Mesendoderm (in vitro differentiated cells): ENCODE results near the gene CEP112.

ENCODE experiments used
- DNase-seq: peaks from one replicate; pipeline ENCODE4 v3.0.0; 2013
- H2AK5ac ChIP-seq: 2 replicates; pipeline ENCODE4 v1.6.1; 2013; ENCODE audit warnings: low read length, inconsistent platforms
- H2BK120ac ChIP-seq: 2 replicates; pipeline ENCODE4 v1.6.1; 2013; ENCODE audit warnings: low read depth, mild to moderate bottlenecking, low read length, moderate library complexity, mixed read lengths
- H2BK15ac ChIP-seq: replicated peaks from 2 replicates; pipeline ENCODE4 v1.6.1; 2013; ENCODE audit warnings: low read depth, mild to moderate bottlenecking, moderate library complexity
- H2BK5ac ChIP-seq: 2 replicates; pipeline ENCODE4 v1.6.1; 2013; ENCODE audit warnings: low read length, inconsistent platforms
- H3K18ac ChIP-seq: 2 replicates; pipeline ENCODE4 v1.6.1; 2013; ENCODE audit warnings: mild to moderate bottlenecking, low read length, mixed read lengths
- H3K23ac ChIP-seq: one replicate; pipeline ENCODE4 v1.6.1; 2013; ENCODE audit warnings: low read length
- H3K27ac ChIP-seq: 2 replicates; pipeline ENCODE4 v1.5.1; 2013; ENCODE audit warnings: low read depth, mild to moderate bottlenecking, inconsistent platforms, low read length, moderate library complexity
- H3K27me3 ChIP-seq: 2 replicates; pipeline ENCODE4 v1.6.1; 2013; ENCODE audit warnings: low read length, control low read depth, mild to moderate bottlenecking, inconsistent platforms; ENCODE audit not compliant: insufficient read depth, poor library complexity
- H3K36me3 ChIP-seq: 2 replicates; pipeline ENCODE4 v1.6.1; 2013; ENCODE audit warnings: low read length, inconsistent platforms; ENCODE audit not compliant: control insufficient read depth, insufficient read depth
- H3K4ac ChIP-seq: one replicate; pipeline ENCODE4 v1.6.1; 2013; ENCODE audit warnings: low read depth, mild to moderate bottlenecking, low read length, moderate library complexity
- H3K4me1 ChIP-seq: 2 replicates; pipeline ENCODE4 v1.6.1; 2013; ENCODE audit warnings: low read depth, low read length, inconsistent platforms; ENCODE audit not compliant: control insufficient read depth
- H3K4me2 ChIP-seq: 2 replicates; pipeline ENCODE4 v1.6.1; 2013; ENCODE audit warnings: low read length
- H3K4me3 ChIP-seq: 2 replicates; pipeline ENCODE4 v1.5.1; 2013; ENCODE audit warnings: mild to moderate bottlenecking, low read length
- H3K56ac ChIP-seq: one replicate; pipeline ENCODE4 v1.6.1; 2013; ENCODE audit warnings: low read length
- H3K79me1 ChIP-seq: 2 replicates; pipeline ENCODE4 v1.6.1; 2013; ENCODE audit warnings: low read length, inconsistent platforms
- H3K79me2 ChIP-seq: 2 replicates; pipeline ENCODE4 v1.6.1; 2013; ENCODE audit warnings: mild to moderate bottlenecking, low read length; ENCODE audit not compliant: control insufficient read depth, insufficient read depth
- H3K9ac ChIP-seq: 2 replicates; pipeline ENCODE4 v1.6.1; 2013; ENCODE audit warnings: low read length, inconsistent platforms
- H4K5ac ChIP-seq: one replicate; pipeline ENCODE4 v1.6.1; 2013; ENCODE audit warnings: low read length
- H4K8ac ChIP-seq: one replicate; pipeline ENCODE4 v1.6.1; 2013; ENCODE audit warnings: low read depth, mild to moderate bottlenecking, control low read depth, low read length, moderate library complexity
- WGBS: extraction: QIAGEN DNeasy Blood & Tissue Kit; methylation state at CpG from one replicate; pipeline ENCODE4 v1.1.7; 2013; ENCODE audit warnings: low lambda C conversion rate, missing lambda C conversion rate; ENCODE audit not compliant: insufficient coverage; ENCODE audit errors: extremely low coverage; 5-methylcytosine and 5-hydroxymethylcytosine counted together

CEP112 gene

DNA sequence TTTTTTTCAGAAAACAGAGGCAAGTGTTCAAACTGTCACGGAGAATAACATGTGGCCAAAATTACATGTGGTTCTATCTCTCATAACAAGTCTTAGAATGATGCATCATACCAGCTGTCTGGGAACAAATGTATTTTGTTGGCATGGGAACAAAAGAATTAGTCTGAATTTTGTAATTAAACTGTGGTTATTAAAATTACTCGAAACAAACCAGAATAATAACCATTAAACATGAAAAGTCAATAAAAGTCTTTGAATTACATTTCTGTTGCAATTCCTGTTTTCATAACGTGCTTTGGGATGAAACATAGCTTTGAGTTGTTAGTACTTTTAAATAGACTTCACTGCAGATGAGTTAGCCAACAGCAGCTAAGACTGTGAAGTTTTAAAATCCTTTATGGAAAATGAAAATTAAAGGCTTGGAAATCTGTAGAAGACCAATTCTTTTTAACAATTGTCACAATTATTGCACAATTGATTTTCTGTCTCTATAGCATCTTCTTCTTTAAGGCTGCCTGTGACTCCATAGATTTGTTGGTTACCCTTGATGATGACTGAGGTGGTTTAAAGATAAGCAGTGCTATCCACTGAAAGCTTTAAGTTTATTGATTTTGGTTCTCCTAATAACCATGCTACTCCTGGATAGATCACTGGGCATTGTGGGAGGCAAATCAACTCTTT is 512.6 kb downstream of the CEP112 start:
- Histone ChIP-seq H2BK5ac (no peak overlapping the region), H3K27me3 (no peaks in the 10 kb centered on the region), H3K56ac (no peak overlapping the region), H3K4me3 (no peak overlapping the region), H2BK120ac (no peak overlapping the region), H3K27ac (no peak overlapping the region), H3K79me2 (no peaks in the 10 kb centered on the region), H3K23ac (no peak overlapping the region), H4K5ac (no peak overlapping the region), H3K4me1 (no peaks in the 10 kb centered on the region), H3K79me1 (no peaks in the 10 kb centered on the region), H3K4ac (no peak overlapping the region), H3K36me3 (no peaks in the 10 kb centered on the region), H3K4me2 (no peak overlapping the region), H3K9ac (no peak overlapping the region), H2BK15ac (no peak overlapping the region), H3K18ac (no peak overlapping the region), H4K8ac (no peak overlapping the region), H2AK5ac (no peak overlapping the region)
- DNase-seq = no peak
- WGBS = no CpG with 5 or more reads among the region's 3 CpGs

GRCh38 chr17:65678546-65678945 is 513.4 kb downstream of the CEP112 start:
- Histone ChIP-seq H2BK15ac (no peak overlapping the region), H2BK5ac (no peak overlapping the region), H3K4me2 (no peak overlapping the region), H3K4me3 (no peak overlapping the region), H2AK5ac (no peak overlapping the region), H3K27ac (no peak overlapping the region), H2BK120ac (no peak overlapping the region), H4K8ac (no peak overlapping the region), H3K79me2 (no peaks in the 10 kb centered on the region), H3K4me1 (no peaks in the 10 kb centered on the region), H3K18ac (no peak overlapping the region), H3K27me3 (no peaks in the 10 kb centered on the region), H3K36me3 (no peaks in the 10 kb centered on the region), H3K9ac (no peak overlapping the region), H3K79me1 (no peaks in the 10 kb centered on the region), H3K4ac (no peak overlapping the region), H4K5ac (no peak overlapping the region), H3K23ac (no peak overlapping the region), H3K56ac (no peak overlapping the region)
- no CpG with 5 or more reads among the region's 9 CpGs for WGBS
- no peak for DNase-seq

- Histone ChIP-seq H2BK15ac (no peak overlapping the region), H3K4me3 (no peak overlapping the region), H2AK5ac (no peak overlapping the region), H3K4ac (no peak overlapping the region), H2BK5ac (no peak overlapping the region), H2BK120ac (no peak overlapping the region), H3K56ac (no peak overlapping the region), H3K27me3 (no peaks in the 10 kb centered on the region), H4K8ac (no peak overlapping the region), H3K4me2 (no peak overlapping the region), H3K18ac (no peak overlapping the region), H3K9ac (no peak overlapping the region), H3K4me1 (no peaks in the 10 kb centered on the region), H3K79me1 (no peaks in the 10 kb centered on the region), H3K79me2 (no peaks in the 10 kb centered on the region), H3K27ac (no peak overlapping the region), H3K23ac (no peak overlapping the region), H4K5ac (no peak overlapping the region), H3K36me3 (no peaks in the 10 kb centered on the region)
- WGBS = no CpG with 5 or more reads among the region's 2 CpGs
- DNase-seq = no peak
These were observed 514.0 kb downstream of the CEP112 start for GRCh38 chr17:65677932-65678331.

- no peak overlapping the region for H2AK5ac ChIP-seq
- no peak overlapping the region for H3K56ac ChIP-seq
- no peaks in the 10 kb centered on the region for H3K36me3 ChIP-seq
- H3K9ac ChIP-seq = no peak overlapping the region
- no peaks in the 10 kb centered on the region for H3K4me1 ChIP-seq
- no peak overlapping the region for H3K4ac ChIP-seq
- no peak overlapping the region for H3K4me2 ChIP-seq
- no peak overlapping the region for H3K4me3 ChIP-seq
- H2BK120ac ChIP-seq = no peak overlapping the region
- no peak overlapping the region for H3K18ac ChIP-seq
- no peaks in the 10 kb centered on the region for H3K27me3 ChIP-seq
- no peak overlapping the region for H4K8ac ChIP-seq
- H4K5ac ChIP-seq = no peak overlapping the region
- no peaks in the 10 kb centered on the region for H3K79me1 ChIP-seq
- no peaks in the 10 kb centered on the region for H3K79me2 ChIP-seq
- H3K27ac ChIP-seq = no peak overlapping the region
- DNase-seq = no peak
- H2BK15ac ChIP-seq = no peak overlapping the region
- H2BK5ac ChIP-seq = no peak overlapping the region
- WGBS = no CpG with 5 or more reads among the region's 1 CpG
- no peak overlapping the region for H3K23ac ChIP-seq
These were observed 517.5 kb downstream of the CEP112 start for GRCh38 chr17:65674246-65675045.

- no peaks in the 10 kb centered on the region for H3K79me1 ChIP-seq
- H2BK120ac ChIP-seq = no peak overlapping the region
- H4K5ac ChIP-seq = no peak overlapping the region
- no peak overlapping the region for H3K4me3 ChIP-seq
- H3K79me2 ChIP-seq = no peaks in the 10 kb centered on the region
- WGBS = no CpG with 5 or more reads among the region's 7 CpGs
- no peak overlapping the region for H3K27ac ChIP-seq
- no peak overlapping the region for H2AK5ac ChIP-seq
- no peak overlapping the region for H2BK5ac ChIP-seq
- H3K56ac ChIP-seq = no peak overlapping the region
- H3K4me2 ChIP-seq = no peak overlapping the region
- H4K8ac ChIP-seq = no peak overlapping the region
- H3K4me1 ChIP-seq = no peaks in the 10 kb centered on the region
- H3K23ac ChIP-seq = no peak overlapping the region
- no peak overlapping the region for H2BK15ac ChIP-seq
- no peaks in the 10 kb centered on the region for H3K27me3 ChIP-seq
- no peaks in the 10 kb centered on the region for H3K36me3 ChIP-seq
- no peak overlapping the region for H3K9ac ChIP-seq
- no peak overlapping the region for H3K18ac ChIP-seq
- DNase-seq = no peak
- H3K4ac ChIP-seq = no peak overlapping the region
These were observed 521.1 kb downstream of the CEP112 start for GRCh38 chr17:65670667-65671371.
